Glomerular visceral epithelial cell (primary cell): ENCODE measurements around the gene MEX3A.
"Not testable (repeated sequence)": the region's sequence is repeated elsewhere in the genome, so short reads cannot be mapped to it uniquely, and the experiment has no call there.

Source experiments
- DNase-seq: peaks from one replicate; pipeline ENCODE4 v3.0.0-alpha.2; 2016; ENCODE audit errors: extremely low spot score

The MEX3A gene

GRCh38 chr1:156118177-156118868 lies 36.1 kb upstream of the MEX3A start:
- peak; percentile 64 for DNase-seq

GRCh38 chr1:156117414-156118176 lies 35.3 kb upstream of the MEX3A start:
- DNase-seq, result no peak

GRCh38 chr1:156116731-156117130 lies 34.5 kb upstream of the MEX3A start:
- DNase-seq, result not testable (repeated sequence)

GRCh38 chr1:156115514-156116374 lies 33.5 kb upstream of the MEX3A start:
- peak; percentile 83 for DNase-seq

GRCh38 chr1:156114919-156115513 lies 32.8 kb upstream of the MEX3A start:
- no peak for DNase-seq

GRCh38 chr1:156114101-156114918 lies 32.0 kb upstream of the MEX3A start, which contains the start of gene LMNA:
Gene LMNA (plus strand): TSS chr1:156114711. CDS start chr1:156114919, 208 bp downstream.
- peak; percentile 98 for DNase-seq

GRCh38 chr1:156113282-156113950 lies 31.2 kb upstream of the MEX3A start:
- DNase-seq, result no peak

GRCh38 chr1:156112276-156113137 lies 30.2 kb upstream of the MEX3A start:
- DNase-seq, result no peak

GRCh38 chr1:156111355-156111962 lies 29.2 kb upstream of the MEX3A start:
- DNase-seq, result peak; percentile 65

- no peak for DNase-seq
These were observed 28.0 kb upstream of the MEX3A start for GRCh38 chr1:156110252-156110651.

GRCh38 chr1:156108664-156109241 lies 26.5 kb upstream of the MEX3A start:
- no peak for DNase-seq

- no peak for DNase-seq
These were observed 25.8 kb upstream of the MEX3A start for GRCh38 chr1:156108057-156108456.

GRCh38 chr1:156106624-156107488 lies 24.6 kb upstream of the MEX3A start:
- no peak for DNase-seq

- DNase-seq, result no peak
These were observed 22.9 kb upstream of the MEX3A start for GRCh38 chr1:156104861-156105832.

- peak; percentile 78 for DNase-seq
These were observed 22.0 kb upstream of the MEX3A start for GRCh38 chr1:156104065-156104810.

- no peak for DNase-seq
These were observed 21.3 kb upstream of the MEX3A start for GRCh38 chr1:156103521-156103947.
